Suprapubic skin (tissue), 4 donors: Measurements from ENCODE around the gene ATAD3B. TPM values are rescaled to one million over a fixed set of nuclear protein-coding genes. Genes with fewer than 3 reads are reported as not detected.

Experiments used
- DNase-seq, 2 donors: peaks; one replicate each; pipeline ENCODE4 v3.0.0-alpha.2; 2019; ENCODE audit warnings: low spot score in 2 of 2
- H3K27ac ChIP-seq: fragments of 200-600 bp; sonication (generic); one replicate; pipeline ENCODE4 v1.5.1; 2019
- H3K27me3 ChIP-seq: fragments of 200-600 bp; sonication (generic); one replicate; pipeline ENCODE4 v1.5.1; 2019
- H3K36me3 ChIP-seq: fragments of 200-600 bp; sonication (generic); one replicate; pipeline ENCODE4 v1.5.1; 2019
- H3K4me1 ChIP-seq: fragments of 200-600 bp; sonication (generic); one replicate; pipeline ENCODE4 v1.5.1; 2019
- H3K4me3 ChIP-seq: fragments of 200-600 bp; sonication (generic); one replicate; pipeline ENCODE4 v1.5.1; 2019; ENCODE audit warnings: mild to moderate bottlenecking
- H3K9me3 ChIP-seq: fragments of 200-600 bp; sonication (generic); one replicate; pipeline ENCODE4 v1.5.1; 2019
- CTCF ChIP-seq, 2 donors: fragments of 200-600 bp in 1 of 2; fragments of 450-650 bp in 1 of 2; sonication (generic) in 1 of 2; IDR thresholded peaks; one replicate each; pipeline ENCODE4 v1.5.1; 2016 to 2019; ENCODE audit warnings: antibody characterized with exemption in 2 of 2, mild to moderate bottlenecking in 1 of 2, moderate library complexity in 1 of 2
- EP300 ChIP-seq: sonication (generic); formaldehyde crosslinking; IDR thresholded peaks from one replicate; pipeline ENCODE4 v1.6.1; 2017; ENCODE audit warnings: antibody characterized with exemption
- POLR2A ChIP-seq, 2 donors: fragments of 450-650 bp; IDR thresholded peaks; one replicate each; pipeline ENCODE4 v1.6.1; 2017; ENCODE audit warnings: antibody characterized with exemption in 2 of 2, mild to moderate bottlenecking in 2 of 2, moderate library complexity in 2 of 2
- POLR2AphosphoS5 ChIP-seq, 3 donors: sonication (generic); formaldehyde crosslinking; IDR thresholded peaks; one replicate each; pipeline ENCODE4 v1.6.1; 2017; ENCODE audit warnings: antibody characterized with exemption in 3 of 3
- WGBS: methylation state at CpG from one replicate; pipeline ENCODE4 v1.1.5; 2018; 5-methylcytosine and 5-hydroxymethylcytosine counted together
- total RNA-seq, 4 donors: library from RNA; depleted of rRNA; stranded (reverse); fragments of >200 nt; gene quantifications; one replicate each; pipeline ENCODE4 v1.1.0, GENCODE V29; 2016

Gene ATAD3B
- total RNA-seq, 4 donors from 2014 or later, result 18.5 to 71.9 (median 23.7) TPM

- H3K27ac ChIP-seq, result no peak overlapping the region
- H3K4me3 ChIP-seq, result no peak overlapping the region
- WGBS, result 92% methylated on average over 22 of the region's 31 CpGs
- peaks cover 4% of the 10 kb centered on the region for H3K9me3 ChIP-seq
- peaks cover 8% of the 10 kb centered on the region for H3K4me1 ChIP-seq
- peaks cover 15% of the 10 kb centered on the region for H3K36me3 ChIP-seq
- no peaks in the 10 kb centered on the region for H3K27me3 ChIP-seq
- TF ChIP-seq POLR2AphosphoS5 (IDR thresholded peaks at IDR 0.05), result no peak
- TF ChIP-seq POLR2A (IDR thresholded peaks at IDR 0.05), result no peak
- TF ChIP-seq EP300, result no peak
- no peak for TF ChIP-seq CTCF (IDR thresholded peaks at IDR 0.05)
- DNase-seq, result no peak
Observed at GRCh38 chr1:1534401-1535154, 63.0 kb downstream of the ATAD3B start.

GRCh38 chr1:1535201-1536018, 63.8 kb downstream of the ATAD3B start:
- peaks cover 4% of the 10 kb centered on the region for H3K9me3 ChIP-seq
- 85% methylated on average over 13 of the region's 66 CpGs for WGBS
- peaks cover 8% of the 10 kb centered on the region for H3K36me3 ChIP-seq
- no peaks in the 10 kb centered on the region for H3K27me3 ChIP-seq
- no peak overlapping the region for H3K27ac ChIP-seq
- no peak overlapping the region for H3K4me3 ChIP-seq
- no peak for DNase-seq
- TF ChIP-seq POLR2A (IDR thresholded peaks at IDR 0.05) (no peak), EP300 (no peak)
- peaks cover 15% of the 10 kb centered on the region for H3K4me1 ChIP-seq

- no peaks in the 10 kb centered on the region for H3K27me3 ChIP-seq
- no peak overlapping the region for H3K27ac ChIP-seq
- 83% methylated on average over 38 of the region's 48 CpGs for WGBS
- no peak overlapping the region for H3K4me3 ChIP-seq
- peaks cover 4% of the 10 kb centered on the region for H3K9me3 ChIP-seq
- TF ChIP-seq POLR2AphosphoS5 (IDR thresholded peaks at IDR 0.05), result no peak
- no peak for TF ChIP-seq CTCF (IDR thresholded peaks at IDR 0.05)
- TF ChIP-seq EP300, result no peak
- no peak for TF ChIP-seq POLR2A (IDR thresholded peaks at IDR 0.05)
- H3K36me3 ChIP-seq, result peaks cover 11% of the 10 kb centered on the region
- H3K4me1 ChIP-seq, result peaks cover 23% of the 10 kb centered on the region
- DNase-seq, result no peak
Observed at GRCh38 chr1:1536019-1536937, 64.7 kb downstream of the ATAD3B start.

GRCh38 chr1:1536938-1537546, 65.5 kb downstream of the ATAD3B start:
- Histone ChIP-seq H3K36me3 (peaks cover 18% of the 10 kb centered on the region), H3K4me3 (no peak overlapping the region), H3K27me3 (no peaks in the 10 kb centered on the region), H3K27ac (no peak overlapping the region), H3K9me3 (no peaks in the 10 kb centered on the region), H3K4me1 (peaks cover 23% of the 10 kb centered on the region)
- WGBS, result 89% methylated on average over 15 of the region's 15 CpGs
- no peak for DNase-seq
- no peak for TF ChIP-seq POLR2AphosphoS5 (IDR thresholded peaks at IDR 0.05)
- TF ChIP-seq EP300, result no peak
- TF ChIP-seq POLR2A (IDR thresholded peaks at IDR 0.05), result no peak
- no peak for TF ChIP-seq CTCF (IDR thresholded peaks at IDR 0.05)

- WGBS, result 96% methylated on average over 27 of the region's 32 CpGs
Observed at GRCh38 chr1:1537626-1538250, 66.2 kb downstream of the ATAD3B start.

More at GRCh38 chr1:1537626-1538250, 66.2 kb downstream of the ATAD3B start:
- Histone ChIP-seq H3K4me3 (no peak overlapping the region), H3K4me1 (peaks cover 23% of the 10 kb centered on the region), H3K36me3 (peaks cover 20% of the 10 kb centered on the region), H3K27ac (no peak overlapping the region), H3K9me3 (no peaks in the 10 kb centered on the region), H3K27me3 (no peaks in the 10 kb centered on the region)
- TF ChIP-seq EP300 (no peak), CTCF (IDR thresholded peaks at IDR 0.05) (no peak), POLR2A (IDR thresholded peaks at IDR 0.05) (no peak), POLR2AphosphoS5 (IDR thresholded peaks at IDR 0.05) (no peak)
- no peak for DNase-seq
